Psoas muscle (tissue), 8 donors: ENCODE data around the gene CTSZ. TPM values are rescaled to one million over a fixed set of nuclear protein-coding genes. Genes with fewer than 3 reads are reported as not detected.

Experiments
- ATAC-seq, 4 donors: fragments of 200-7000 bp; cut with Tn5 transposase; one replicate each; pipeline ENCODE4 v1.9.1; 2020; ENCODE audit warnings: moderate library complexity in 3 of 4, mild to moderate bottlenecking in 2 of 4
- DNase-seq, 2 donors: peaks; one replicate each; pipeline ENCODE4 v3.0.0-alpha.2; 2020
- H3K27ac ChIP-seq: fragments of 200-600 bp; one replicate; pipeline ENCODE4 v1.8.0; 2022
- H3K27me3 ChIP-seq, 3 donors: fragments of 200-600 bp in 1 of 3; one replicate each; pipeline versions ENCODE4 v1.6.1 to v1.8.0; 2013 to 2022; ENCODE audit warnings: low read length in 2 of 3, mild to moderate bottlenecking in 2 of 3, moderate library complexity in 1 of 3; ENCODE audit not compliant: insufficient read depth in 3 of 3
- H3K36me3 ChIP-seq, 2 donors: fragments of 200-600 bp in 1 of 2; one replicate each; pipeline versions ENCODE4 v1.6.1 to v1.8.0; 2013 to 2022; ENCODE audit warnings: low read depth in 1 of 2, mild to moderate bottlenecking in 1 of 2, moderate library complexity in 1 of 2; ENCODE audit not compliant: insufficient read depth in 1 of 2
- H3K4me1 ChIP-seq: fragments of 200-600 bp; one replicate; pipeline ENCODE4 v1.8.0; 2022
- H3K4me3 ChIP-seq: fragments of 200-600 bp; one replicate; pipeline ENCODE4 v1.8.0; 2022; ENCODE audit warnings: mild to moderate bottlenecking
- H3K9me3 ChIP-seq: fragments of 200-600 bp; one replicate; pipeline ENCODE4 v1.8.0; 2022
- CTCF ChIP-seq: fragments of 200-600 bp; IDR thresholded peaks from one replicate; pipeline ENCODE4 v1.8.0; 2022; ENCODE audit warnings: antibody characterized with exemption
- WGBS, 3 donors: extraction: QIAGEN DNeasy Blood & Tissue Kit; methylation state at CpG; one replicate each; pipeline versions ENCODE4 v1.1.6 to v1.1.7; 2013; 5-methylcytosine and 5-hydroxymethylcytosine counted together
- intact Hi-C, 2 donors: fragments of 100-400 bp; cut with DNase I; formaldehyde crosslinking; loops; one replicate each; pipeline versions ENCODE4 v1.11.0 to v1.14.2; 2022
- polyA plus RNA-seq, 3 donors: library from polyadenylated mRNA; stranded (reverse); fragments of 200-250 nt; gene quantifications; one replicate each; pipeline ENCODE4 v1.2.3, GENCODE V29; 2013
- total RNA-seq, 4 donors: library from RNA; stranded (reverse); fragmentation: NEBNext Ultra II Directional in 2 of 4; extraction: Animal tissue kit (Norgen Biotek cat#: 25700) in 2 of 4; gene quantifications; one replicate each; pipeline versions ENCODE4 v1.2.1 to v1.2.4, GENCODE V29; 2021 to 2023
- donor health status: healthy with polysubstance abuse.
- donor health status: DM: no; HTN: no; CAD: no; lungs with moderate emphysema.
- donor health status: Bipolar disorder and iron deficiency.
- donor health status: healthy.
- donor health status: DM: yes; HTN: yes; CAD: no.
- donor health status: DM: no; HTN: no; CAD: no.
- donor health status: DM: no; HTN: no; CAD: no.
- donor health status: DM: yes; HTN: yes; CAD: no.

CTSZ gene
- total and polyA plus RNA-seq, 7 donors, result 38.2 to 50.5 (median 42.4) TPM

- TF ChIP-seq CTCF, result no peak
- no peak overlapping the region for H3K27ac ChIP-seq
- peaks cover 11 to 85% of the 10 kb centered on the region in 2 donors for H3K36me3 ChIP-seq
- H3K4me3 ChIP-seq, result no peak overlapping the region
- ATAC-seq (no peak), DNase-seq (no peak)
- H3K9me3 ChIP-seq, result no peaks in the 10 kb centered on the region
- no peaks in the 10 kb centered on the region for H3K27me3 ChIP-seq
- intact Hi-C loops, result no loop called here
- WGBS, 3 donors, result 89 to 96% (median 90%) methylated on average over 10 of the region's 10 CpGs
- peaks cover 24% of the 10 kb centered on the region for H3K4me1 ChIP-seq
Observed at GRCh38 chr20:58989196-58989595, 17.9 kb downstream of the CTSZ start.

- Histone ChIP-seq H3K36me3 (peaks cover 11 to 79% of the 10 kb centered on the region in 2 donors), H3K4me1 (peaks cover 29% of the 10 kb centered on the region), H3K27me3 (no peaks in the 10 kb centered on the region), H3K4me3 (no peak overlapping the region), H3K27ac (no peak overlapping the region), H3K9me3 (no peaks in the 10 kb centered on the region)
- intact Hi-C loops, result no loop called here
- ATAC-seq (no peak), DNase-seq (no peak)
- WGBS, 3 donors, result 81 to 88% (median 84%) methylated on average over 6 of the region's 6 CpGs
- TF ChIP-seq CTCF, result no peak
Observed at GRCh38 chr20:58988565-58988882, 18.5 kb downstream of the CTSZ start.

- DNase-seq, result no peak
- H3K27ac ChIP-seq, result no peak overlapping the region
- peaks cover 33% of the 10 kb centered on the region for H3K4me1 ChIP-seq
- no peak for TF ChIP-seq CTCF
- WGBS, 3 donors, result 64 to 80% (median 74%) methylated on average over 9 of the region's 9 CpGs
- H3K4me3 ChIP-seq, result no peak overlapping the region
- no peaks in the 10 kb centered on the region for H3K9me3 ChIP-seq
- H3K36me3 ChIP-seq, result peaks cover 11 to 73% of the 10 kb centered on the region in 2 donors
- ATAC-seq, result no peak
- intact Hi-C loops, result no loop called here
- H3K27me3 ChIP-seq, result no peaks in the 10 kb centered on the region
Observed at GRCh38 chr20:58987790-58988564, 19.1 kb downstream of the CTSZ start.

GRCh38 chr20:58986968-58987517 is 20.0 kb downstream of the CTSZ start:
- ATAC-seq (no peak), DNase-seq (no peak)
- Histone ChIP-seq H3K27me3 (no peaks in the 10 kb centered on the region), H3K9me3 (no peaks in the 10 kb centered on the region), H3K4me3 (no peak overlapping the region), H3K27ac (no peak overlapping the region), H3K36me3 (peaks cover 11 to 64% of the 10 kb centered on the region in 2 donors), H3K4me1 (peaks cover 37% of the 10 kb centered on the region)
- intact Hi-C loops, result no loop called here
- no peak for TF ChIP-seq CTCF
- 65 to 82% (median 66%) methylated on average over 8 of the region's 8 CpGs for WGBS, 3 donors
